DOHH2 (cell line): ENCODE measurements around the gene CANT1.

ENCODE experiments used
- H3F3A ChIP-seq: fragments of 200-600 bp; sonication (generic), shearing (Covaris generic); 2 replicates; pipeline ENCODE4 v1.6.0; 2016; ENCODE audit warnings: antibody characterized with exemption, mild to moderate bottlenecking; ENCODE audit not compliant: control insufficient read depth, insufficient read depth
- H3K27ac ChIP-seq: fragments of 200-600 bp; sonication (generic); 2 replicates; pipeline ENCODE4 v1.5.1; 2014; ENCODE audit warnings: low read depth, mild to moderate bottlenecking, low read length, moderate library complexity
- H3K27me3 ChIP-seq: fragments of 200-600 bp; sonication (generic); 2 replicates; pipeline ENCODE4 v1.6.1; 2014; ENCODE audit warnings: mild to moderate bottlenecking, low read length, mixed read lengths; ENCODE audit not compliant: control insufficient read depth
- H3K36me3 ChIP-seq: fragments of 200-600 bp; sonication (generic); 2 replicates; pipeline ENCODE4 v1.6.1; 2014; ENCODE audit warnings: mild to moderate bottlenecking, low read length, moderate library complexity, mixed read lengths; ENCODE audit not compliant: control insufficient read depth
- H3K4me1 ChIP-seq: fragments of 200-600 bp; sonication (generic); 2 replicates; pipeline ENCODE4 v1.6.1; 2014; ENCODE audit warnings: mild to moderate bottlenecking, low read length, mixed read lengths; ENCODE audit not compliant: control insufficient read depth
- H3K4me2 ChIP-seq: fragments of 200-600 bp; sonication (generic); 2 replicates; pipeline ENCODE4 v1.6.0; 2014; ENCODE audit warnings: mild to moderate bottlenecking, low read length, moderate library complexity
- H3K4me3 ChIP-seq: fragments of 200-600 bp; sonication (generic); 2 replicates; pipeline ENCODE4 v1.5.1; 2014; ENCODE audit warnings: mild to moderate bottlenecking, low read length, mixed read lengths
- H3K79me2 ChIP-seq: fragments of 200-600 bp; sonication (generic); 2 replicates; pipeline ENCODE4 v1.6.1; 2014; ENCODE audit warnings: mild to moderate bottlenecking, low read length, mixed read lengths; ENCODE audit not compliant: control insufficient read depth
- H3K9me2 ChIP-seq: fragments of 200-600 bp; sonication (generic); replicated peaks from 2 replicates; pipeline ENCODE4 v1.6.1; 2014; ENCODE audit warnings: mild to moderate bottlenecking, low read length, mixed read lengths; ENCODE audit not compliant: control insufficient read depth
- H3K9me3 ChIP-seq: fragments of 200-600 bp; sonication (generic); 2 replicates; pipeline ENCODE4 v1.6.1; 2014; ENCODE audit warnings: antibody characterized with exemption, low read length, mixed read lengths; ENCODE audit not compliant: control insufficient read depth, insufficient read depth
- H4K20me1 ChIP-seq: fragments of 200-600 bp; sonication (generic); 2 replicates; pipeline ENCODE4 v1.6.0; 2014; ENCODE audit warnings: low read depth, mild to moderate bottlenecking, antibody characterized with exemption, low read length, moderate library complexity; ENCODE audit not compliant: control insufficient read depth, insufficient read depth
- CTCF ChIP-seq: fragments of 200-600 bp; sonication (generic); IDR thresholded peaks from one replicate; pipeline ENCODE4 v1.5.1; 2014; ENCODE audit warnings: antibody characterized with exemption, mild to moderate bottlenecking, low read depth, low read length; ENCODE audit not compliant: poor library complexity, severe bottlenecking
- EZH2phosphoT487 ChIP-seq: fragments of 200-600 bp; sonication (generic); IDR thresholded peaks from 2 replicates; pipeline ENCODE4 v1.6.1; 2017; ENCODE audit warnings: borderline replicate concordance, mild to moderate bottlenecking, antibody characterized with exemption, low read length, moderate library complexity, mixed read lengths

Gene CANT1

GRCh38 chr17:78951967-78952551 is 57.5 kb downstream of the CANT1 start:
- Histone ChIP-seq H3K4me1 (no peaks in the 10 kb centered on the region), H3K4me3 (no peak overlapping the region), H3F3A (no peaks in the 10 kb centered on the region), H3K27ac (no peak overlapping the region), H3K9me2 (no peaks in the 10 kb centered on the region), H3K9me3 (no peaks in the 10 kb centered on the region), H3K79me2 (no peaks in the 10 kb centered on the region), H3K4me2 (no peak overlapping the region), H3K36me3 (no peaks in the 10 kb centered on the region), H3K27me3 (peaks cover 2% of the 10 kb centered on the region; the same call in 1 of the 2 replicates), H4K20me1 (no peaks in the 10 kb centered on the region)
- no peak for TF ChIP-seq CTCF
- no peak for TF ChIP-seq EZH2phosphoT487

GRCh38 chr17:78950870-78951269 is 58.7 kb downstream of the CANT1 start:
- H4K20me1 ChIP-seq = no peaks in the 10 kb centered on the region
- H3K9me2 ChIP-seq = no peaks in the 10 kb centered on the region
- H3K4me1 ChIP-seq = no peaks in the 10 kb centered on the region
- H3K79me2 ChIP-seq = no peaks in the 10 kb centered on the region
- H3K27ac ChIP-seq = no peak overlapping the region
- H3K4me3 ChIP-seq = no peak overlapping the region
- H3K4me2 ChIP-seq = no peak overlapping the region
- H3K36me3 ChIP-seq = no peaks in the 10 kb centered on the region
- no peak for TF ChIP-seq EZH2phosphoT487
- no peak for TF ChIP-seq CTCF
- H3K9me3 ChIP-seq = no peaks in the 10 kb centered on the region
- no peaks in the 10 kb centered on the region for H3F3A ChIP-seq
- H3K27me3 ChIP-seq = peaks cover 2% of the 10 kb centered on the region; the same call in 1 of the 2 replicates

- Histone ChIP-seq H3K9me3 (no peaks in the 10 kb centered on the region), H4K20me1 (no peaks in the 10 kb centered on the region), H3F3A (no peaks in the 10 kb centered on the region), H3K4me1 (no peaks in the 10 kb centered on the region), H3K27ac (no peak overlapping the region), H3K36me3 (no peaks in the 10 kb centered on the region), H3K4me3 (no peak overlapping the region), H3K4me2 (no peak overlapping the region), H3K79me2 (no peaks in the 10 kb centered on the region), H3K9me2 (no peaks in the 10 kb centered on the region), H3K27me3 (peaks cover 14% of the 10 kb centered on the region)
- TF ChIP-seq EZH2phosphoT487 (no peak), CTCF (no peak)
Observed at GRCh38 chr17:78947235-78948149, 62.1 kb downstream of the CANT1 start.
